ENCODE data around the gene MMP24OS. TPM values are rescaled to one million over a fixed set of nuclear protein-coding genes. Genes with fewer than 3 reads are reported as not detected.
A peak's percentile ranks its signal among the peaks of the same experiment; 100 is the strongest.

MMP24OS gene
- total RNA-seq, 1 donor from 2014 or later = 94.6 TPM

- H3K4me1 Mint-ChIP-seq (ENCODE audit: low read depth) = peaks cover 8% of the 10 kb centered on the region
- peaks cover 4% of the 10 kb centered on the region for H3K36me3 Mint-ChIP-seq (ENCODE audit: low read depth)
- peak overlapping the region; percentile 73 for H3K27ac Mint-ChIP-seq (ENCODE audit: unreplicated experiment)
- H3K4me3 Mint-ChIP-seq (ENCODE audit: unreplicated experiment) = no peak overlapping the region
- no peak for DNase-seq (ENCODE audit: low spot score)
- TF ChIP-seq CTCF (IDR thresholded peaks at IDR 0.05) = no peak
- H3K9me3 Mint-ChIP-seq (ENCODE audit: low read depth) = peaks cover 6% of the 10 kb centered on the region
- peaks cover 2% of the 10 kb centered on the region for H3K27me3 Mint-ChIP-seq (ENCODE audit: low read depth)
Observed at GRCh38 chr20:35232575-35232974, 45.3 kb downstream of the MMP24OS start.

- Mint-ChIP-seq H3K4me3 (ENCODE audit: unreplicated experiment) (peak overlapping the region; percentile 70), H3K9me3 (ENCODE audit: low read depth) (no peaks in the 10 kb centered on the region), H3K36me3 (ENCODE audit: low read depth) (peaks cover 7% of the 10 kb centered on the region), H3K4me1 (ENCODE audit: low read depth) (peaks cover 14% of the 10 kb centered on the region), H3K27me3 (ENCODE audit: low read depth) (peaks cover 26% of the 10 kb centered on the region), H3K27ac (ENCODE audit: unreplicated experiment) (no peak overlapping the region)
- no peak for DNase-seq (ENCODE audit: low spot score)
- TF ChIP-seq CTCF (IDR thresholded peaks at IDR 0.05) = no peak
Observed at GRCh38 chr20:35226884-35227681, 50.8 kb downstream of the MMP24OS start.

Other genes starting within 250 kb of the MMP24OS start
- 83.4 to 118 TPM (median 112 TPM) in 3 replicates for gene TRPC4AP, start 185.3 kb downstream of the MMP24OS start, total RNA-seq
- 21.0 to 25.5 TPM (median 22.4 TPM) in 3 replicates for gene EDEM2, start 130.8 kb downstream of the MMP24OS start, total RNA-seq
- 2.8 to 5.2 TPM (median 3.5 TPM) in 3 replicates for gene PROCR, start 106.0 kb downstream of the MMP24OS start, total RNA-seq
- 1.1 to 2.6 TPM (median 2.4 TPM) in 3 replicates for gene MMP24, start 51.4 kb downstream of the MMP24OS start, total RNA-seq
- gene EIF6, start 6.7 kb upstream of the MMP24OS start, total RNA-seq = 117 to 125 TPM (median 123 TPM) in 3 replicates
- not detected in 3 replicates for gene FAM83C, start 14.3 kb upstream of the MMP24OS start, total RNA-seq
- gene UQCC1, start 133.9 kb upstream of the MMP24OS start, total RNA-seq = 30.4 to 42.5 TPM (median 31.7 TPM) in 3 replicates
- 1.7 to 3.5 TPM (median 3.4 TPM) in 3 replicates for gene GDF5, start 160.1 kb upstream of the MMP24OS start, total RNA-seq
- gene CEP250, start 177.5 kb upstream of the MMP24OS start, total RNA-seq = 33.1 to 43.6 TPM (median 38.4 TPM) in 3 replicates